MCF 10A (cell line): ENCODE data around the gene NIPAL4. TPM values are rescaled to one million over a fixed set of nuclear protein-coding genes. Genes with fewer than 3 reads are reported as not detected.

ENCODE experiments used
- BruUV-seq: library from RNA; stranded (reverse); fragments of 400-500 nt; replicated peaks from 2 replicates; lab custom pipeline; 2021; lab: Mats Ljungman, UMichigan
- CTCF ChIA-PET: fragments of 300-600 bp; sonication (Branson Sonifier 250); formaldehyde crosslinking; extraction: SDS; loops from one replicate; lab custom pipeline; 2021; ENCODE audit warnings: antibody characterized with exemption, inconsistent platforms; lab: Yijun Ruan, JAX
- POLR2A ChIA-PET: fragments of 300-600, 350-650 bp; sonication (Branson Sonifier 250); formaldehyde crosslinking; extraction: SDS; loops from one replicate; lab custom pipeline; 2020; ENCODE audit warnings: antibody characterized with exemption, inconsistent platforms; lab: Yijun Ruan, JAX
- DNase-seq: peaks from one replicate; pipeline ENCODE4 v3.0.0-alpha.2; 2018; ENCODE audit not compliant: unreplicated experiment
- H3K27ac Mint-ChIP-seq: one replicate; pipeline ENCODE4 v1.8.0; 2022; ENCODE audit warnings: mild to moderate bottlenecking, low read depth, mixed read lengths; ENCODE audit not compliant: unreplicated experiment
- H3K27me3 Mint-ChIP-seq: one replicate; pipeline ENCODE4 v1.8.0; 2022; ENCODE audit warnings: mixed read lengths; ENCODE audit not compliant: insufficient read depth, unreplicated experiment
- H3K36me3 Mint-ChIP-seq: one replicate; pipeline ENCODE4 v1.8.0; 2022; ENCODE audit warnings: mild to moderate bottlenecking, moderate library complexity, mixed read lengths; ENCODE audit not compliant: insufficient read depth, unreplicated experiment
- H3K4me1 Mint-ChIP-seq: one replicate; pipeline ENCODE4 v1.8.0; 2022; ENCODE audit warnings: mixed read lengths; ENCODE audit not compliant: insufficient read depth, unreplicated experiment
- H3K4me3 Mint-ChIP-seq: one replicate; pipeline ENCODE4 v1.8.0; 2022; ENCODE audit warnings: mild to moderate bottlenecking, moderate library complexity, mixed read lengths; ENCODE audit not compliant: unreplicated experiment
- H3K9me3 Mint-ChIP-seq: one replicate; pipeline ENCODE4 v1.8.0; 2022; ENCODE audit warnings: mixed read lengths; ENCODE audit not compliant: unreplicated experiment
- intact Hi-C: fragments of 100-400 bp; cut with micrococcal nuclease; formaldehyde crosslinking; loops from 2 replicates; pipeline ENCODE4 v1.14.1; 2022
- total RNA-seq: library from RNA; stranded (reverse); gene quantifications from 2 replicates; pipeline ENCODE4 v1.2.3, GENCODE V29; 2022
- TF ChIP-seq, protein P1 (sequence below): fragments of 200-600 bp; IDR thresholded peaks from one replicate; pipeline ENCODE4 v1.8.0; 2022; ENCODE audit warnings: antibody characterized with exemption, mild to moderate bottlenecking; ENCODE audit not compliant: unreplicated experiment

Gene NIPAL4
- total RNA-seq, 1 experiment from 2014 or later = 0.40 TPM

DNA sequence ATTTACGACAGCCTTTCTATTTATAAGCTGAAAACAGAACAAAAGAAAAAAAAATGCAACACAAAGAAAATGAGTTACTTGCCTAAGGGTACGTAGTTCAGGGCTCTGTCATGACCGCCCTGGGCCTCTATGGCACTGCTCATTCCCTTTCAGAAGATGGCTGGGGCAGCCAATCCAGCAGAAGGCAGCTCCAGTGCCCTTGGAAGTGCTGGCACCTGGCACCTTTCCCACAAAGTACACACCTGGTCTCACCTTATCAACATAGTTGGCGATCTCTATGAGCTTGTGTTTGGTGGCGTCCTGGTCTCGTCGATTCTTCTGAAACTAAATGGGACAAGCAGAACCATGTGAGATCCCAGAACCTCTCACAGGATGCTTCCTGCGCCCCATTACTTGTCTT, 53.2 kb downstream of the NIPAL4 start:
- no peaks in the 10 kb centered on the region for H3K36me3 Mint-ChIP-seq
- peaks cover 37% of the 10 kb centered on the region for H3K4me1 Mint-ChIP-seq
- no peak overlapping the region for H3K27ac Mint-ChIP-seq
- intact Hi-C loops = no loop called here
- no peaks in the 10 kb centered on the region for H3K27me3 Mint-ChIP-seq
- no TSS peak for BruUV-seq
- ChIA-PET POLR2A (interaction anchor here (1.1 to 1.9 kb wide), 2 partner anchors 16 to 74 kb away, joined by 3 to 4 read pairs; no protein-coding TSS in a partner anchor), CTCF (interaction anchor here (0.6 to 1.9 kb wide), 8 partner anchors 12 to 1520 kb away, joined by 3 to 5 read pairs (median 4); partner anchors contain the start of gene LSM11)
- no peaks in the 10 kb centered on the region for H3K9me3 Mint-ChIP-seq
- DNase-seq = no peak
- TF ChIP-seq, protein P1, sequence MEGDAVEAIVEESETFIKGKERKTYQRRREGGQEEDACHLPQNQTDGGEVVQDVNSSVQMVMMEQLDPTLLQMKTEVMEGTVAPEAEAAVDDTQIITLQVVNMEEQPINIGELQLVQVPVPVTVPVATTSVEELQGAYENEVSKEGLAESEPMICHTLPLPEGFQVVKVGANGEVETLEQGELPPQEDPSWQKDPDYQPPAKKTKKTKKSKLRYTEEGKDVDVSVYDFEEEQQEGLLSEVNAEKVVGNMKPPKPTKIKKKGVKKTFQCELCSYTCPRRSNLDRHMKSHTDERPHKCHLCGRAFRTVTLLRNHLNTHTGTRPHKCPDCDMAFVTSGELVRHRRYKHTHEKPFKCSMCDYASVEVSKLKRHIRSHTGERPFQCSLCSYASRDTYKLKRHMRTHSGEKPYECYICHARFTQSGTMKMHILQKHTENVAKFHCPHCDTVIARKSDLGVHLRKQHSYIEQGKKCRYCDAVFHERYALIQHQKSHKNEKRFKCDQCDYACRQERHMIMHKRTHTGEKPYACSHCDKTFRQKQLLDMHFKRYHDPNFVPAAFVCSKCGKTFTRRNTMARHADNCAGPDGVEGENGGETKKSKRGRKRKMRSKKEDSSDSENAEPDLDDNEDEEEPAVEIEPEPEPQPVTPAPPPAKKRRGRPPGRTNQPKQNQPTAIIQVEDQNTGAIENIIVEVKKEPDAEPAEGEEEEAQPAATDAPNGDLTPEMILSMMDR = no peak
- no peak overlapping the region for H3K4me3 Mint-ChIP-seq

DNA sequence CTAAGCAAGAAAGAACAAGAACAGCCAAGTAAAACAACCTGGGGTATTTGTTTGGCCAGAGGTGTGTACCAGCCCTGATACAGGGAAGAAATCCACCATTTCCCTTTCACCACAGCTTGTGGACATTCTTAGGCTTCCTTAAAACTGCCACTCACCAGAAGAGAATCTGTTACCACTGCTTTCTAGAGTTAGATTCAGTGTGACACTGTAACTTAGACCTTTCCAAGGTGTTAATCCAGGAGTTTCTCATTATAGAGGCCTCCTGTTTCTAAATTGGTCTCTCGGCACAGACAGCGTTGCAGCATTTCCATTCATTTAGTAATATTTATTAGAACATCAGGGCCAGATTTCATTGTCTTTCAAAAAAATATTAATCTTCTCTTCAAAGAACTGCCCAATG, 55.0 kb downstream of the NIPAL4 start:
- Mint-ChIP-seq H3K27ac (no peak overlapping the region), H3K4me1 (peaks cover 37% of the 10 kb centered on the region), H3K36me3 (no peaks in the 10 kb centered on the region), H3K4me3 (no peak overlapping the region), H3K9me3 (no peaks in the 10 kb centered on the region), H3K27me3 (no peaks in the 10 kb centered on the region)
- intact Hi-C loops = no loop called here
- BruUV-seq = no TSS peak
- TF ChIP-seq, protein P1 = no peak
- DNase-seq = no peak
- ChIA-PET CTCF (no interaction called here), POLR2A (no interaction called here)

DNA sequence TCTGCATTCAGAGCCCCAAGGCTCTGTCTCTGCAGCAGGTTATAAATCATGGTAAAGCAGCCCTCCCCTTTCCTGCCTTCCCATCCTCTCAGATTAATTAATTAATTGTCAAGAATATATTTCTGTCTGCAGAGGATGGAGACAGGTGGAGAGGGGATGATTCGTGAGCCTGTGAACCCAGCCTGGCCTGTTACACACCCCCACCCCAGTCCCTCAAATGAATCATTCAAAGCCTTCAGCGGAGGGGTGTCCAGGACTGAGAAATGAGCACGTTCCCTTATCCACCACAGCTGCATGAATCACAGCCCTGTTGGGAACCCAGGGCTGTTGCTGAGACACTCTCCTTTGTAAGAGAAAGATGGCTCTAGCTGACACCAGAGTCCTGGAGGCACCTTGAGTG, 56.0 kb downstream of the NIPAL4 start:
- Mint-ChIP-seq H3K27ac (no peak overlapping the region), H3K27me3 (no peaks in the 10 kb centered on the region), H3K36me3 (no peaks in the 10 kb centered on the region), H3K4me1 (peaks cover 33% of the 10 kb centered on the region), H3K9me3 (no peaks in the 10 kb centered on the region), H3K4me3 (no peak overlapping the region)
- TF ChIP-seq, protein P1 = no peak
- DNase-seq = peak; percentile 88
- ChIA-PET CTCF (interaction anchor here (0.7 to 1.9 kb wide), 6 partner anchors 9 to 203 kb away, joined by 3 to 6 read pairs (median 4); no protein-coding TSS in a partner anchor), POLR2A (interaction anchor here (0.8 to 1.4 kb wide), 5 partner anchors 12 to 215 kb away, joined by 3 to 5 read pairs (median 3); partner anchors contain the start of gene THG1L)
- intact Hi-C loops = loop anchor here (2.0 kb wide), 1 partner anchor 43 kb away; no protein-coding TSS in a partner anchor
- BruUV-seq = no TSS peak

DNA sequence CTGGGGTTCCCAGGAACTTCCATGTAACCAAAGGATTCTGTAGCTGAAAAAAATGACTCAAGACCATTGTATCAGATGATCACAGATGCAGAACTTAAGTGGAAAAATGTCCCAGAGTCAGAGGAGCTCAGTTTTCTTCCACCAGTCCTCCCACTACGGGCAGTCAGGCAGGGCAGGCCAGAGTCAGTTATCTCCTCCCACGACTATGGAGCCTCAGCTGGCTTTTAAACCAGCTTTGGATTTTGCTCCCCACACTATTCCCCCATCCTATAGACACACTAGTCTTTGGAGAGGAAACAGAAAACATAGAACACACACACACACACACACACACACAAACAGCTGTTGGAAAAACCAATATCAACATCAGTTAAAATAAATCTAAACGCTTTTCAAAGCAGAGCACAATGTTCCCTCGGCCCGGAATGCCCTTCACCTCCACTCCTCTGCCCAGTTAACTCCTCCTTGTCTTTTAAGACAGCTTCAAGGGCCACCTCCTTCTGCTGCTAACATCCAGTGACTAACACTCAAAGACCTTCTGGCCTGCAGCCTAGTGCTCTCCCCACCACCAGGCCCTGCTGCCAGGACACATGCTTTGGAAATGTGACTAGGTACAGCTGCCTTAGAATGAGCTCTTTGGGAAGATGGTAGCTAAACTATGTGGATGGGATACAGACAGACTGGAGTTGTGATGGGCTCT, 56.8 kb downstream of the NIPAL4 start:
- H3K4me1 Mint-ChIP-seq = peaks cover 32% of the 10 kb centered on the region
- no peaks in the 10 kb centered on the region for H3K27me3 Mint-ChIP-seq
- H3K9me3 Mint-ChIP-seq = no peaks in the 10 kb centered on the region
- peak overlapping the region; percentile 2 for H3K4me3 Mint-ChIP-seq
- no TSS peak for BruUV-seq
- TF ChIP-seq, protein P1 = no peak
- H3K27ac Mint-ChIP-seq = peak overlapping the region; percentile 21
- intact Hi-C loops = loop anchor here (2.0 kb wide), 1 partner anchor 42 kb away; no protein-coding TSS in a partner anchor
- ChIA-PET POLR2A (interaction anchor here (0.6 to 1.7 kb wide), 11 partner anchors 9 to 375 kb away, joined by 3 to 6 read pairs (median 3); partner anchors contain the start of genes MED7 and THG1L), CTCF (interaction anchor here (0.6 to 1.9 kb wide), 12 partner anchors 9 to 281 kb away, joined by 3 to 6 read pairs (median 3); no protein-coding TSS in a partner anchor)
- DNase-seq = peak; percentile 90
- H3K36me3 Mint-ChIP-seq = no peaks in the 10 kb centered on the region
